Activated CD8-positive, alpha-beta memory T cell treated with anti-CD3 and anti-CD28 coated beads, Interleukin-2, amount 50 U/mL, for 24 hours (primary cell): ENCODE data around the gene FTO.

Experiments
- DNase-seq: peaks from one replicate; pipeline ENCODE4 v3.0.0-alpha.2; 2020; ENCODE audit errors: extremely low read depth

FTO gene

DNA sequence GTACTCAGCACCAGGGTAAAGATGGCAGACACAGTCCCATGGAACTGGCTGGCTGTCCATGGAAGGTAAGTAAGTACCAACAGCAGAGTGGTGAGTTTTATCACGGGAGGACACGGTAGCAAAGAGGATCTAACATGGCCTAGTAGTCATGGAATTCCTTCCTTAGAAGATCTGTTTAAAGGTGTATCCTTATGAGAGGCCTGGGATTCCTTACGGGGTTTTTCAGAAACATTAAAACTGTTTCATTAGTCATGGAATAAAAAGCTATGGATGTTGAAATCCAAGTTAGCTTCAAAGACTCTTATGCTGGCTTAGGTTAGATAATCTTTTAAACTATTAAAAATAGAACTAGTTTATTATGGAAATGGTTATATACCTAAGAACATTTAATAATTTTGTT is 7.4 kb downstream of the FTO start:
- no peak for DNase-seq

DNA sequence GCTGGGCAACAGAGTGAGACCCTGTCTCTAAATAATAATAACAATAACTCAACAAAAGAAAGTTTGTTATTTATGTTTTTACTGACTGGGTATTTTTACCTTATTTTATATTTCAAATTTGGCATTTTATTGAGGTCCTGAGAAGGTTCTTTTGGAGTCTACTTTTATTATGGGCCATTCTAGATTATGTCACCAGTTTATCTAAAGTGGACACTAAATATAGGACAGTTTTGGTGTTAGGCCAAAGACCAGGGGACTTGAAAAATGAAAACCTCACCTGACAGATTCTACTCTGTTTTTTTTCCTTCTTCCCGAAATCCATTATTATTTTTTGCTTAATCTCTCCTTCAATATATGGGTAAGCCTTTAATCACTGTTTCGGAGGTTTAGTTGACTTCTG is 8.1 kb downstream of the FTO start:
- no peak for DNase-seq

DNA sequence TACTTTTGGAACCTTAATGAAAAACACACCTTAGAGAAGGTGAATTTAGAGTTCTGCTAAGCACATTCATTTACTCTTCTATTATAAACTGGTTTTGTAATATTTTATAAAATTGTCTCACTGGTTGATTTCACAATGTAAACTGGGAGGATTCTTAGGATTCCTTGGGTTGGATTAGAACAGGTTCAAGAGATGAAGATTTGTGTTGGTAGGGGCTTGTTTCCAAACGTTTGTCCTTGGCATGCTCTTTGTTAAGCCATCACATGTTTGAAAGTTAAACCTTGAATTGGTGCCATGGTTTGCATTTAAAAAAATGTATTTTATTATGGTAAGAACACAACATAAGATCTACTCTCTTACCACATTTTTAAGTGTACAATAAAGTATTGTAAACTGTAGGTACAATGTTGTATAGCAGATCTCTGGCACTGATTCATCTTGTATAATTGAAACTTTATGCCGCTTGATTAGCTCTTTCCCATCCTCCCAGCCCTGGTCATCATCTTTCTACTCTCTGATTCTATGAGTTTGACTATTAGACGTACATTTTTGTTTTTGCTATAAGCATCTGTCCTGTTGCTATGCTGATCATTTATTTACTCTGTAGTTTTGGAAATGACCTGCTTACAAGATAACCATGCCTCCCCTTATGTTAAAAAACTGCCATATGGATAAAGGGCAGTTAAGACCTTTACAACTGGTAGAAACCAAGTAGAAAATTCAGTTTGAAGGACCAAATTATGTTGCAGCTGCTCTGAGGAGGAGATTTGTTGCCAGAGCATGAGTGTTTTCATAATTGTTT is 9.6 kb downstream of the FTO start:
- DNase-seq = no peak

DNA sequence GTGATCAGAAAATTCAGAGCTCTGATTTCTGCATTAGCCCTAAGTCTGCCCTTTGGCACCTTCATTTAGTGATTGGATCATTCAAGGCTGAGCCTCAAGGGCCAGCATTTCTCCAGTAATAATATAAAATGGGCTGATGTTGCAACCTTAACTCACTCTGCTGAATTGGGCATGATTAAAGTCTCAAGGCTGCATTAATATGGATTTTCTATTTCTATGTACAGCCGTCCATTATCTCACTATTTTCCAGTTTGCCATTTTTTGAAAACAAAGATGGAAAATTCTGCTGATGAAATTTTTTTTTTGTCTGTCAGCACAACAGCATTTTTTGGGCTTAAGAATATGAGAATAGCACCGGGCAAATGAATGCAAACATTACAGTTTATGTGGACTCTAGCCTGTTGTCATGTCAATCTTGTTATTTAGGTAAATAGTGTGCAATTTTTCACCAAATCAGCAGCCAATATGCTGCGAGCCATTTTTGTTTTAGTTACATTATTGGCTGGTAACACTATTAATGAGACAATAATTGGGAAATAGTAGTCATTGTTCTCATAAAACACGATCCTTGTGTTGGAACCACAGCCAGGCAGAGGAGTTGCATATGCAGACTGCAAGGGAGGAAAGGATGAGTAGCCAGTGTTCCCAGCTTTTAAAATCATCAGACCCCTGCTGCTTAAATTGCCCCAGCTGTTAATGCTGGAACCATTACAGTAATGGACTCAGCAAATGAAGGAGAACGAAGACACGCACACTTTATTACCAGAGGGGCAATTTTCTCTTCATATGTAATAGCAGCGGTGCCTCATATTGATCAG is 10.5 kb downstream of the FTO start:
- DNase-seq = no peak

DNA sequence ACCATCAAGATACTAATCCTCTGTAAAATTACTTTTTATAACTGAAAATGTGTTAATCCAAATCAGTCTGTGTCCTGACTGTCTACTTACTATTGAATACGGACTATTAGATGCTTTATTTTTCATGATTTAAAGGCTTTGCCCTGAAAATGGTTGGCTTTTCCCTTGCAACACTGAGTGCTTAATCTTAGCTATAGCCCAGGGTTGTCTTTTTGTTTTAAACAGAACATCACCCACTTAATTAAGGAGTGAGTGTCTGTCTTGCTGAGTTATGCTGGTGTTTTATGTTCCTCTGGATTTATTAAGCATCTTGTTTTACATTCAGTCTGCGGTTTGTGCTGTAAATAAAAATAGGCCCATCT is 11.0 kb downstream of the FTO start:
- DNase-seq = no peak

DNA sequence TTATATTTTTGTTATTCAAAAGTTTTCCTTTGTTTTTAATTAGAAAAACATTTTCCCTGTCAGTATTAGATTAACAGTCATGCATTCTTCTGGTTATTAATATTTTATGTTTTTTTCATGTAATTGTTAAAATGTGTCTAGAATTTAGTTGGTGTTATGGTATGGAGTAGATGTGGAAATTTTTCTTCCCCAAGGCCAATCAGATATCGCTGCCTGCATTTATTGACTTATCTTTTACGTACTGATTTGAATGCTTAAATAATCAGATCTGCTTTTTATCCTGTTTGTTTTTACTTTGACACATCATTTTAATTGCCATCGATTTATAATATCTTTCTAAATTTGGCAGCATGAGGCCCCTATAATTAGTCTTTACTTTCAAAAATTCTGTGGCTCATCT is 13.6 kb downstream of the FTO start:
- DNase-seq = no peak

DNA sequence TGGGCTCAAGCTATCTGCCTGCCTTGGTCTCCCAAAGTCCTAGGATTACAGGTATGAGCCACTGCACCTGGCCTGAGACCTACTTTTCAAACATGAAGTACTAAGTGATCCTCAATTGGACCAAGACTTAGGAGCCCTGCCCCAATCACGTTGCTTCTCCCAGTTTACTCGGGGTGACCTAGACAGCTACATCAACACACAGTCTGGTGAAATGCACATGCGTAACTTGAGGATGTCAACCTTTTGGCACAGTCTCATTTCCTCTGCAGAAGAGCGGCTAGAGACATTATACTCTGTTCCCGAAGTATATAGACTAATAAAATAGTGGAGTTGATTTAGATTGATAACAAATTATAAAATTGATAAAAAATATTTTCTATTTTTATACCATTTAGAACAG is 17.1 kb downstream of the FTO start:
- DNase-seq = no peak

DNA sequence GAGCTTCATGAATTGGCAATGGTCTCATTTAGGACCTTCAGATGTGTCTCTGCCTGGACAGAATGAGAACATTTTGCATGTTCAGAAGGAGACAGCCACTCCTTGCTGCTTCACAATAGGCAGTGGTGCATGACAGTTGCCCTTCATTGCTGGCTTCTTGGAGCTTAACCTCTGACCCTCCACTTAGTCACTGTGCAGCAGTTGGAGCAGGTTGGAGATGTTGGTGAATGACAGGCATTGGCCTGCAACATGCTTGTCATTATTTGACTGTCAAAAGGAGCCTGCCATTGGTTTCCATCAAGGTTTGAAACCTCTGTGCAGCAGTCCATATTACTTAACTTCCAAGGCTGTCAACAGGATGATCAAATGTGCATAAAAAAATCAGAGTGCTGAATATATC is 22.7 kb downstream of the FTO start:
- no peak for DNase-seq

DNA sequence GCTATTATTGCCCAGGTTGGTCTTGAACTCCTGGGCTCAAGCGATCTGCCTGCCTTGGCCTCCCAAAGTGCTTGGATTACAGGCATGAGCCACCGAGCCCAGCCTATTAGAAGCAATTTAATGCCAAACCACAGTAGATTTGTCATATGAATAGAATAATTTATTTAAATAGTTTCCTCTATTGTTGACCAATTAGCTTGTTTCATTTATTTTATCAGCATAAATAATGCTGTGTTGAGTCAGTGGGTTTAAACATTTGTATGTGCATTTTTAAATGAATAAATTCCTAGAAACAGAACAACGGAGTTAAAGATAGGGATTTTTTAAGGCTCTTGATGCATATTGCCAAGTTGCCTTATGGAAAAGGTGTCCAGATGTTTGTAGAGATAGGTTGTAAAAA is 26.7 kb downstream of the FTO start:
- DNase-seq = no peak

DNA sequence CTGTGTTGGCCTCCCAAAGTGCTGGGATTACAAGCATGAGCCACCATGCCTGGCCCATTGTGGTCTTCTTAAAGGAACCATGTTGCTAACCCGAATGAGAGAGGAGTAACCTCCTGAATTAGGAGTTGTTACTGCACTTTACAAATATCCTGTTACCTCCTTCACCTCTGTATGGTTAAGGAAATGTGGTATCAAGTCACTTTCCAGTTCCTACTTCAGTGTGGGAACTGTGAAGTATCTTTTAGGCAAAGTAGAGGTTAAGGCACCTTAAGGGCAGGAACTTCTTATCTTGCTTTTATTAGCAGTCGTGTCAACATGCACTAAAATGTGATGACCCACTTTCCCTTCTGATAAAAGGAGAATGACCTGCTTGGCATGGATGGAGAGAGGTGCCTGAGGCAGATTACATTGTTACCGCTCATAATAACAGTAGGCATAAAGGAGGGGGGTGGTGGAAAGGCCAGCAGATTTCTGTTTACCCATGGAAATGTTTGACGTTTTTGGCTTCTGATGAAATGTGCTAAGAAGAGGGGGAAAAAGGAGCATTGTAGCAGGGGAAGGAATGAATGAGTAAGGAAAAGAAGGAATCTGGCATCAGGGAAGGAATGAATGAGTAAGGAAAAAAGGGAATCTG is 28.5 kb downstream of the FTO start:
- DNase-seq = no peak

DNA sequence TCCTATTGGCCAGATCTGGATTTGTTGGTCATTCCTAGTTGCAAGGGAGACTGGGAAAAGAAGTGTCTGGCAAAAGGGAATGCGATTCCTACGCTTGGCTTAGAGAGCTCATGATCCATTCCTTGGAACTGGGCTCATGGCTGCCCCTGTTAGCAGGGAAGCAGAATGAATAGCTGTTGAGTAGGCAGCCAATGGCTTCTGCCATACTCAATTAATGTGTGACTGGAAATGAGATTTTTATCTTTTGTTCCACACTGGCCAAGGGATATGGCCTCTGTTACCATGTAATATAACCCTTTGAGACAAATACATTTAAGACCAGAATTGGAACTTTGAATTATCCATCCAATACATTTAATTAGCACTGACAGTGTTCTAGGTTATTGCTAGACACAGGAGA is 31.0 kb downstream of the FTO start:
- no peak for DNase-seq

DNA sequence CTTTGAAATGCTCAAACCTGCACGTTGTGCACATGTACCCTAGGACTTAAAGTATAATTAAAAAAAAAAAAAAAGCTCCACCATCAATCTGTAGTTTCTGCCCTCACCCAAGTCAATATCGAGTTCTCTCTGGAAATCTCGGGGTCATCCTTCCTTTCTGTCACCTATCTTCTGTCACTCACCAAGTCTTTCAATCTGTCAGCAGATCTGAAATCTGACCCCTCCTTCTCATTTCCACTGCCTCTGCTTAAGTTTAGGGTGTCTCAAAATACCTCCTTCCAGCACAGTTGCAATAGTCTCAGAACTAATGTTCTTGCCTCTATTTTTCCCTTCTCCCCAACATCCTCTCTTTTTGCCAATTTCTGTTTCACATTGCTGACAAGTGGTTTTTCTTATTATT is 32.3 kb downstream of the FTO start:
- no peak for DNase-seq

DNA sequence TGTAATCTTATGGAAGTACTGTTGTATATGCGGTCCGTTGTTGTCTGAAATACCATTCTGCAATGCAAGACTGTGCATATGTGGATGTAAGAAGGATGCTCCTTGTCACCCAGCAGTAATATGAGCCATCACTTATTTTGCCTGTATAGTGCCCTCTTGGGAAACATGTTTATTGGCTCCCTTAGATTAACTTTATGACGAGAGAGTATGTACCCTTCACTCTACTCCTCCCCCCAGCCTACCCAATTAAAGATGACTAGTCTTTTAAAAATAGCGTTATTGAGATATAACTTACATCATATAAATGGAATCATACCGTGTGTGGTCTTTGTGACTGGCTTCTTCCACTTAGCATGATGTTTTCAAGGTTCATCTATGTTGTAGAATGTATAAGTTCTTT is 33.6 kb downstream of the FTO start:
- DNase-seq = no peak

DNA sequence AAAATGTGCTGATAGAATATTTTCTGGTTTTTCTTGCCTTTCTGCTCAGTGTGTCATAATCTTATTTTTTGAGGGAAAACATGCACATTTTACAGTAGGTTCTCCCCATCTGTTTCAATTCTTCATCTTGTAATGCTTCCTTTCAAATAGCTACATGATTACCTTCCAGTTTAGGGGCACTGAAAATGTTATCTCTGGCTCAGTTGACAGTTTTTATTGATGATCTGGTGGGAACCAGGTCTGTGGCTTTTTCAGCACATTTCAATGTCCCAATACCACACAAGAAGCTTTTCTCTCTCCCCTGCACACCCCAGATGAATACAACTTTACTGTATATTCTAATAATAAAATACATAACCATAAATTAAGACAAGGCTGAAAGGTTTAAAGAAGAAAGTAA is 36.5 kb downstream of the FTO start:
- no peak for DNase-seq

DNA sequence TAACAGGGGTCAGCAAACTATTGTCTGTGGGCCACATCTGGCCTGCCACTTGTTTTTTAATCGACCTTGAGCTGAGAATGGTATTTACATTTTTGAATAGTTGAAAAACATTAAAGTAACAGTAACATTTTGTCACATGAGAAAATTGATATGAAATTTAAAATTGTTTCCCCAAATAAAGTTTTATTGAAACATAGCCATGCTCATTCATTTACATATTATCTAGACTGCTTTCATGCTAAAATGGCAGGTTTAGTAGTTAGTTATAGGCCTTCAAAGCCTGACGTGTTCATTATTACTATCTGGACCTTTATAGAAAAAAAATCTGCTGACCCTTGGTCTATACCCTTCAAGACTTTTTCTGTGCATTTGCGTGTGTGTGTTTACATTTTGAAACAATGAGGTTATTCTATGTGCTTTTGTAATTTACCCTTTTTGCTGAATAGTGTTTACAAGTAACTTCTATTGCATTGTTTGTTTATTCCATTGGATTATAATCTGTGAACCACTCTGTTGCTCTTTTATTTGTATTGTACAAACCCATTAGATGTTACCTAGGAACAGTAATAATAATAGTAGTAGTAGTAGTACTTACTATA is 37.1 kb downstream of the FTO start:
- DNase-seq = no peak

DNA sequence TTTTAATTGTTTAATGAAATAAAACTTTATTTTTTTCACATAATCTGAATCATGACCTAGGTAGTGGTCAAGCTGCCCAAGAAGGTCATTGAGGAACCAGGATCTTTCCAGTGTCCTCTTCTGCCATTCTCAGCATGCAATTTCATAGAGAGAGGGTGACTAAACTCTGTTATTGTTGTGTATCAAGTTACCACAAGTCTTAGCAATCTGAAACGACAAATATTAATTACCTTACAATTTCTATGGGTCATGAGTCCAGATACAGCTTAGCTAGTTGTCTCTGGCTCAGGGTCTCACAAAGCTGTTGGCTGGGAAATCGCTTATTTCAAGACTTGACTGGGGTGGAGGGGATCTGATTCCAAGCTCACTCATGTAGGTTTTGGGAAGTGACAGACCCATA is 37.6 kb downstream of the FTO start:
- no peak for DNase-seq

DNA sequence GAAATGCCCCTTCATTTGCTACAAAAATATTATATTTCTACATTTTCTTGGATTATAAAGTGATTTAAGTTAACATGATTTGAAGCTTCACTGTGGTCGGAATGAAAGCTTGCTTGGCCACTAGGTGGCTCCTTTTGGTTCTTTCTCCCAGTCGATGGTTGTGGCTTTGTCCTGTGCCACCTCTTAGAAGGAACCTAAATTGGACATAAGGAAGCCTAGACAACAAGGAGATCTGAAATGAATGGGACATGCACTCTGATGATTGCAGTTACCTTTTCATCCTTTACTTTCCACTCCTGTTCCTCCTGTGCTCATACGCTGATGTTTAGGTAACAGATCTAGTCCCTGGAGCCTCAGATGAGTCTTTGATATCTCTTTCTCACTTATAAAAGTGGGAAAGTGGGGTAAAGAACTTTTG is 39.2 kb downstream of the FTO start:
- DNase-seq = no peak

DNA sequence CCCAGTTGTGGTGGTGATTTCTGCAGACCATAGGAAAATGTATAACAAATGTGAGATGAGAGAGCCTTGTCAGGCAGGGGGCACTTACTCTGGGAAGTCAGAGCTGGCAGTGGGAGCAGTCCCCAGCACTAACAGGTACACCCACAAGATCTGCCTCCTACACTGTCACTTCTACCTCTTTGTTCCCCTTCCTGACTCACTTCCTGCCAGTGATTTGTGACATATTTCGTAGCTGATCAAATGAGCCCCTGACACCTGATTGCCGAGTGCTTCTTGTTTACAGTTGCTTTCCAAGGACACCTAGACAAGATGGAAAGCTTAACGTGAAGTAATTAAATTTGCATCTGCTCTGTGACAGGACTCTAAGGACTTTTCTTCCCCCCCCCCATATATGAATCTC is 40.5 kb downstream of the FTO start:
- DNase-seq = no peak

DNA sequence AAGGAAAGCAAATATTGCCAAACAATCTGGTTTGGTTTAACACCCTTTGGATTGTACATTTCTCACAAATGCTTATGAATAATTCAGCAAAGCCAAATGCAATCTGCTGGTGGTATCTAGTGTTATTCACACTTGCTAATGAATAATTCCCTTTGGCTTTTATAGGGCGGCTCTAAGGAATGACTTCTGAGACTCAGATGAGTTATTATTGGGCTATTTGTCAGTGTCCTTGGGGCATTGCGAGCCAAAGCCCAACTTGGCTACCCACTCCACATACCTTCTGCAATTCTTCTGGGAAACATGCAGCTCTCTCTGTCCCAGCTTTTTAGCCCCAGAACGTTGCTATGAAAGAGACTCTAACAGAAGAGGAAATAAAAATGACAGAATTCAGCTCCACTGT is 41.1 kb downstream of the FTO start:
- no peak for DNase-seq

DNA sequence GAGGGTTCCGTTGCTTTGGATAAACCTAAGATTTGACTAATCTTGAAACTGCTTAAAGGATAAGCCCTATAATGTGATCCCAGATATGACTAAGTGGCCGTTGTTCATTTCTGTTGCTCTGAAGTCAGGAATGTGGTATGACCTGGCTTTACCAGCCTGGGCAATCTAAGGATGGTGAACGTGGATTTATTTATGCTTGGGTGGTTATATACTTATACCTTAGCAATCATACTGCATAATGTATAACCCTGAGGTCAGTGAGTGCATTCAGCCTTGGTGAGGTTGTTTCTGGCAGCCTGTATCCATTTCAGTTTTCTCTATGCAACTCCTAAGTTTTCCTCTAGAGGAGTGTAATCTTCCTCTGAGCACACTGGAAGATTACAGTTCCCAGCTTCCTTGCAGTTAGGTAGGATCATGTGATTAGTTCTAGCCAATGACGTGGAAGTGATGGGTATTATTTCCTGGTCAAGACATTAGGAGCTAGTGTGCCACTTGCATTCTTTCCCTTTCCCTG is 41.9 kb downstream of the FTO start:
- DNase-seq = no peak

DNA sequence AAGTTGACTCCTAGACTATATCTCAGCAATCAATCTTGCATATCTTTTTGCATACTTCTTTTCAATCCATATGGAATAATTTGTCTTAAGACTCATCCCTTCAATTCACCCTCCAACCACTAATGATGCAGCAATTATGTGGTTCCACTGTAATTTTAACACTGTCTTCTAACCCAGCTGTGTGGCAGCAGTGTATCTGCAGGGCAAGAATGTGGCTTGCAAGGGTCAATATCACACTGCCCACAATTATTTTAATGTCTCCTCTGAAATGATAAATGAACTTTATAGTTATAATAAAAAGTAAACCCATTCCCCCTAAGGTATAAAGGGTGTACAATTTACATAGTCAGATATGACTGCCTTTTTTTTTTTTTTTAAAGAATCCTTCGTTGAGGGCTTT is 48.6 kb downstream of the FTO start:
- DNase-seq = no peak

DNA sequence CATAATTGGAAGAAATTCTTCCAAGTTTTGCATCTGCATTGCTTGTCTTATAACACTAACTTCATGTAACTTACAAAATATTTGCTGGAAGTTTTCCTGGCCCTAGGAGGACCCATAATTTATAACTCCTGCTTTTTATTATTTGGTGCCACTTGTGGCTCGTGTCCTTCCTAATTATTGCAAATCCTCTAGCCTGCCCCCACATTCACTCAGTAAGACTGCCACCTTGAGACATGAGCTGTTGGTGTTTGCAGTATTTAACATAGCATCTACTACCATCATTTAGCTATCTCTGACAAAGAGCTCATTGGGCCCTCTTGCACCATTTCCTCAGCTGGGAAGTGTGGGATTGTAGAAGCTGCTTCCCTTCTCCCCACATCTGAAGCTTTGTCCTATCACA is 49.5 kb downstream of the FTO start:
- DNase-seq = no peak
